Hepatocyte (in vitro differentiated cells): ENCODE data around the gene LLGL2. TPM values are rescaled to one million over a fixed set of nuclear protein-coding genes. Genes with fewer than 3 reads are reported as not detected.

ENCODE experiments used
- DNase-seq: peaks from one replicate; pipeline ENCODE4 v3.0.0-alpha.2; 2016; ENCODE audit warnings: low spot score
- H2AFZ ChIP-seq: fragments of 200-600 bp; sonication (generic); 2 replicates; pipeline ENCODE4 v1.6.0; 2016; ENCODE audit warnings: antibody characterized with exemption, mild to moderate bottlenecking
- H3K27ac ChIP-seq: fragments of 200-600 bp; sonication (generic); 2 replicates; pipeline ENCODE4 v1.5.1; 2016; ENCODE audit warnings: mild to moderate bottlenecking
- H3K27me3 ChIP-seq: fragments of 200-600 bp; sonication (generic); 2 replicates; pipeline ENCODE4 v1.6.1; 2016
- H3K36me3 ChIP-seq: fragments of 200-600 bp; sonication (generic); replicated peaks from 2 replicates; pipeline ENCODE4 v1.5.1; 2016; ENCODE audit warnings: low read depth; ENCODE audit not compliant: insufficient read depth
- H3K4me1 ChIP-seq: fragments of 200-600 bp; sonication (generic); 2 replicates; pipeline ENCODE4 v1.5.1; 2016; ENCODE audit warnings: mild to moderate bottlenecking, moderate library complexity; ENCODE audit not compliant: insufficient read depth
- H3K4me2 ChIP-seq: fragments of 200-600 bp; sonication (generic); 2 replicates; pipeline ENCODE4 v1.6.0; 2016
- H3K4me3 ChIP-seq: fragments of 200-600 bp; sonication (generic); 2 replicates; pipeline ENCODE4 v1.5.1; 2016; ENCODE audit warnings: mild to moderate bottlenecking
- H3K79me2 ChIP-seq: fragments of 200-600 bp; sonication (generic); 2 replicates; pipeline ENCODE4 v1.6.0; 2017; ENCODE audit warnings: mild to moderate bottlenecking
- H3K9me2 ChIP-seq: fragments of 200-600 bp; sonication (generic); replicated peaks from 2 replicates; pipeline ENCODE4 v1.6.0; 2017; ENCODE audit warnings: mild to moderate bottlenecking; ENCODE audit not compliant: insufficient read depth
- H3K9me3 ChIP-seq: fragments of 200-600 bp; sonication (generic); 2 replicates; pipeline ENCODE4 v1.5.1; 2016; ENCODE audit warnings: low read depth, mild to moderate bottlenecking
- H4K20me1 ChIP-seq: fragments of 200-600 bp; sonication (generic); 2 replicates; pipeline ENCODE4 v1.6.0; 2016; ENCODE audit warnings: mild to moderate bottlenecking; ENCODE audit not compliant: insufficient read depth, poor library complexity, severe bottlenecking
- CTCF ChIP-seq: fragments of 200-600 bp; sonication (generic); IDR thresholded peaks from 2 replicates; pipeline ENCODE4 v1.5.1; 2016; ENCODE audit warnings: antibody characterized with exemption, mild to moderate bottlenecking; ENCODE audit not compliant: poor library complexity
- EZH2 ChIP-seq: fragments of 200-600 bp; sonication (generic); IDR thresholded peaks from 2 replicates; pipeline ENCODE4 v1.6.1; 2016; ENCODE audit warnings: antibody characterized with exemption, mild to moderate bottlenecking, borderline replicate concordance
- EZH2phosphoT487 ChIP-seq: fragments of 200-600 bp; sonication (generic); IDR thresholded peaks from one replicate; pipeline ENCODE4 v1.6.1; 2018; ENCODE audit warnings: antibody characterized with exemption, mild to moderate bottlenecking, low read depth, moderate library complexity; ENCODE audit not compliant: unreplicated experiment, severe bottlenecking
- WGBS: methylation state at CpG from one replicate; pipeline ENCODE4 v1.1.6; 2016; ENCODE audit warnings: low lambda C conversion rate; ENCODE audit errors: missing lambda C conversion rate; 5-methylcytosine and 5-hydroxymethylcytosine counted together
- polyA plus RNA-seq: library from polyadenylated mRNA; unstranded; fragments of >200 nt; fragmentation: Nextera tagmentation; extraction: Ambion mirVana; gene quantifications from 2 replicates; pipeline ENCODE4 v1.2.1, GENCODE V29; 2016
- total RNA-seq: library from RNA; depleted of rRNA; stranded (reverse); fragments of >200 nt; gene quantifications from 2 replicates; pipeline ENCODE4 v1.2.3, GENCODE V29; 2014

LLGL2 gene
- total and polyA plus RNA-seq, 2 experiments from 2014 or later: 81.8 to 154 TPM

DNA sequence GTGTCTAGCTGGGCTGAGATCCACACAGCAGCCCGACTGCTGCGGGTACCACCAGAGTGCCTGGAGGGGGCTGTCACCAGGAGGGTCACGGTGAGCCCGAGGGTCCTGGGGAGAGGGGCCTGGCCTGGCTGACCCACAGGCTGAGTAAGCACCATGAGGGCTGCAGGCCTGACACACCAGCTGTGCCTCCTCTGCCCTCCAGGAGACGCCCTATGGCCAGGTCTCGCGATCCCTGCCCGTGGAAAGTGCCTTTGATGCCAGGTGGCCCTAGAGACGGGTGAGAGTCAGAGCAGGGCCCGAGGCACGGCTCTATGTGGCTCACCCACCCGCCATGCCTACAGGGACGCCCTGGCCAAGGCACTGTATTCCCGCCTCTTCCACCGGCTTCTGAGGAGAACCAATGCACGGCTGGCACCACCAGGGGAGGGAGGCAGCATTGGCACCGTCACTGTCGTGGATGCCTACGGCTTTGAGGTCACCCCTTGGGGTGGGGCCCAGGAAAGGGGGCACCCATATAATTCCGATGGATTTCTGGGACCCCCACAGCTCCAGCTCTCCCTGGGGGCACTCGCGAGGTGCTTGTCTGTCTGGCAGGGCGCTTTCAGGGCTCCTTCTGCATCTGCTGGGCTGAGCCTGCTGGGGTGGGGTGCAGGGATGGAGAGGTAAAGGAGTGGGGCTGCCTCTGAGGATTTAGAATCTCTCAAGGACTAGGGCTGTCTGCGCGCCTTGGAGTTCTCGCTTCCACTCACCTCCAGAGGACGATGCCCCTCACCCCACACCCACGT lies 69.2 kb downstream of the LLGL2 start:
- 89% methylated on average over 27 of the region's 28 CpGs for WGBS
- no peak overlapping the region for H3K4me3 ChIP-seq
- H3K9me3 ChIP-seq: no peaks in the 10 kb centered on the region
- no peaks in the 10 kb centered on the region for H3K36me3 ChIP-seq
- H4K20me1 ChIP-seq: no peaks in the 10 kb centered on the region
- H3K4me2 ChIP-seq: no peak overlapping the region
- H3K27ac ChIP-seq: no peak overlapping the region
- no peaks in the 10 kb centered on the region for H3K27me3 ChIP-seq
- H3K4me1 ChIP-seq: peaks cover 2% of the 10 kb centered on the region
- no peaks in the 10 kb centered on the region for H3K9me2 ChIP-seq
- no peaks in the 10 kb centered on the region for H3K79me2 ChIP-seq
- H2AFZ ChIP-seq: no peak overlapping the region
- no peak for DNase-seq
- no peak for TF ChIP-seq EZH2phosphoT487
- no peak for TF ChIP-seq EZH2
- TF ChIP-seq CTCF: no peak

DNA sequence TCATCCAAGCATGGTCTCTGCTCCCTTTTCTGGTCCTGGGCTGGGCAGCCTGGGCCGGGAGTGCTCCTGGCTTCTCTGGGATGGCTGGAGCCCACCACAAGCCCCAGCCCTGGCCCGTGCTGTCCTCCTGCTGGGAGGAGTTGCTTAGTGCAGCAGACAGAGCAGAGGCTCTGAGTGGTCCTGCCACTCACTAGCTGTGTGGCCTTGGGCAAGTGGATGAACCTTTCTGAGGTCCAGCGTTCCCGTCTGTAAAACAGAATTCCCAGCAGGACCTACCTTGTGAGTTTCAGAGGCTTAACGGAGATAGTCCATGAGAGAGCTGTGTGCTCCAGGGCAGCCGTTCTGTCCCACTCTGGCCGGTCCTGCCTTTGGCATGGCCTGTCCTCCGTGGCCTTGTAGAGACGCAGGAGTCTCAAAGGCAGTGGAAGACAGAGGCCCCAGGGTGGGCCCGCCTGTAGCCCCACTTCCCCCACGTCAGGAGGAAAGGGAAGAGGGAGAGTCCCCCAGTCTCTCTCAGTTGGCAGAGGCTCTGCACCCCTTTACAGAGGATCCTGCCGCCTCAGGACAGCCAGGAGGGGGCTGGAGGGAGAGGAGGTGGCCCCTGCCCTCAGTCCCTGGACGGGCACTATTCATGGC lies 69.9 kb downstream of the LLGL2 start:
- 85% methylated on average over 13 of the region's 13 CpGs for WGBS
- no peaks in the 10 kb centered on the region for H3K4me1 ChIP-seq
- H3K9me2 ChIP-seq: no peaks in the 10 kb centered on the region
- H3K4me2 ChIP-seq: no peak overlapping the region
- no peak overlapping the region for H2AFZ ChIP-seq
- DNase-seq: no peak
- no peaks in the 10 kb centered on the region for H3K36me3 ChIP-seq
- H3K4me3 ChIP-seq: no peak overlapping the region
- H4K20me1 ChIP-seq: no peaks in the 10 kb centered on the region
- H3K79me2 ChIP-seq: no peaks in the 10 kb centered on the region
- H3K9me3 ChIP-seq: no peaks in the 10 kb centered on the region
- H3K27me3 ChIP-seq: no peaks in the 10 kb centered on the region
- TF ChIP-seq CTCF: no peak
- TF ChIP-seq EZH2phosphoT487: no peak
- no peak for TF ChIP-seq EZH2
- no peak overlapping the region for H3K27ac ChIP-seq

- no peaks in the 10 kb centered on the region for H3K9me3 ChIP-seq
- no peaks in the 10 kb centered on the region for H3K79me2 ChIP-seq
- DNase-seq: no peak
- WGBS: 82% methylated on average over 6 of the region's 6 CpGs
- no peaks in the 10 kb centered on the region for H4K20me1 ChIP-seq
- TF ChIP-seq EZH2 (no peak), CTCF (no peak), EZH2phosphoT487 (no peak)
- no peaks in the 10 kb centered on the region for H3K27me3 ChIP-seq
- H3K36me3 ChIP-seq: no peaks in the 10 kb centered on the region
- H3K27ac ChIP-seq: no peak overlapping the region
- no peaks in the 10 kb centered on the region for H3K9me2 ChIP-seq
- no peak overlapping the region for H3K4me3 ChIP-seq
- no peaks in the 10 kb centered on the region for H3K4me1 ChIP-seq
- no peak overlapping the region for H2AFZ ChIP-seq
- no peak overlapping the region for H3K4me2 ChIP-seq
These were observed 70.4 kb downstream of the LLGL2 start for GRCh38 chr17:75595920-75596313.
